NT2/D1 (cell line): ENCODE data around the gene PTPRK.

ENCODE experiments used
- DNase-seq: peaks from one replicate; pipeline ENCODE4 v3.0.0-alpha.2; 2011; ENCODE audit warnings: low read depth, low spot score
- H3K27me3 ChIP-seq: 2 replicates; pipeline ENCODE4 v1.6.0; 2011; ENCODE audit warnings: mild to moderate bottlenecking; ENCODE audit not compliant: insufficient read length, insufficient read depth
- H3K36me3 ChIP-seq: 2 replicates; pipeline ENCODE4 v1.6.1; 2011; ENCODE audit warnings: mild to moderate bottlenecking, low read length, mixed read lengths; ENCODE audit not compliant: insufficient read depth, insufficient read length
- H3K4me1 ChIP-seq: 2 replicates; pipeline ENCODE4 v1.5.1; 2011; ENCODE audit not compliant: insufficient read depth, insufficient read length
- H3K4me3 ChIP-seq: 2 replicates; pipeline ENCODE4 v1.5.1; 2011; ENCODE audit warnings: low read depth; ENCODE audit not compliant: insufficient read length
- H3K9ac ChIP-seq: 2 replicates; pipeline ENCODE4 v1.6.0; 2011; ENCODE audit warnings: low read depth; ENCODE audit not compliant: insufficient read length
- H3K9me3 ChIP-seq: 2 replicates; pipeline ENCODE4 v1.5.1; 2011; ENCODE audit warnings: mild to moderate bottlenecking, low read length; ENCODE audit not compliant: insufficient read depth
- SUZ12 ChIP-seq: IDR thresholded peaks from 2 replicates; pipeline ENCODE4 v1.6.1; 2011; ENCODE audit not compliant: insufficient read length, insufficient read depth; ENCODE audit errors: extremely low read depth
- YY1 ChIP-seq: IDR thresholded peaks from 2 replicates; pipeline ENCODE4 v1.6.1; 2011; ENCODE audit not compliant: insufficient read length, insufficient read depth
- ZNF274 ChIP-seq: IDR thresholded peaks from 2 replicates; pipeline ENCODE4 v1.6.1; 2011; ENCODE audit warnings: mild to moderate bottlenecking, low read depth, low read length

Gene PTPRK

DNA sequence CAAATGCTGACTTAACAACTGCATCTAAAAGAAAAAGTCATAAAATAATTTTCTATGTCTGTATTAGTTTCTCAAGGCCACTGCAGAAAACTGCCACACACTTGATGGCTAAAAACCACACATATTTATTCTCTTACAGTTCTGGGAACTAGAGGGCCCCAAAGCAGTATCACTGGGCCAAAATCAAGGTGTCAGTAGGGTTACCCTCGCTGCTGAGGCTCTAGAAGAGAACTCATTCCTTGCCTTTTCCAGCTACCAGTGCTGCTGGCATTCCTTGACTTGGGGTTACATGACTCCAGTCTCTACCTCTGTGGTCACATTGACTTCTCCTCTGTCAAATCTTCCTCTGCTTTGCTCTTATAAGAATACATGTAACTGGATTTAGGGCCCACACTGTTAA, 494.9 kb downstream of the PTPRK start:
- no peak overlapping the region for H3K9ac ChIP-seq
- TF ChIP-seq SUZ12 (no peak), ZNF274 (no peak), YY1 (no peak)
- H3K9me3 ChIP-seq: no peaks in the 10 kb centered on the region
- no peak for DNase-seq
- H3K4me3 ChIP-seq: no peak overlapping the region
- no peaks in the 10 kb centered on the region for H3K4me1 ChIP-seq
- no peaks in the 10 kb centered on the region for H3K36me3 ChIP-seq
- no peaks in the 10 kb centered on the region for H3K27me3 ChIP-seq

DNA sequence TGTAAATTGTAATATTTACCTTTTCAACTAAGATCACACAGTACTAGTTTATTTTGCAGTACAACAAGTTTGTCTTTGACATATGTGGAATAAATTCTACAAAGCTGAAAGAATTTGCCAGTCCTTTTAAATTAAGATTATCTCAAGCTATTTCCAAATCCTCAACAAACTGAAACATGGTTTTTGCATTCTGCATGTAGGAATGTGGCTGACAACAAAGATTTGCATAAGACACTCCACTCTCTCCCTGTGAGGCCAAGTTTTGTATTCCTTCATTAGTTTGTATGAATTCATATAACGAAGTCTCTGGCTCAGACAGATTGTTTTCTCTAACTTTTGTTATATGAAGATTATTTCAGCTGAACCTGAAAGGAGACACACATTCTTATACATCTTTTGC, 495.4 kb downstream of the PTPRK start:
- no peaks in the 10 kb centered on the region for H3K27me3 ChIP-seq
- TF ChIP-seq YY1 (no peak), SUZ12 (no peak), ZNF274 (no peak)
- H3K4me1 ChIP-seq: no peaks in the 10 kb centered on the region
- DNase-seq: no peak
- no peaks in the 10 kb centered on the region for H3K9me3 ChIP-seq
- H3K36me3 ChIP-seq: no peaks in the 10 kb centered on the region
- no peak overlapping the region for H3K4me3 ChIP-seq
- H3K9ac ChIP-seq: no peak overlapping the region

DNA sequence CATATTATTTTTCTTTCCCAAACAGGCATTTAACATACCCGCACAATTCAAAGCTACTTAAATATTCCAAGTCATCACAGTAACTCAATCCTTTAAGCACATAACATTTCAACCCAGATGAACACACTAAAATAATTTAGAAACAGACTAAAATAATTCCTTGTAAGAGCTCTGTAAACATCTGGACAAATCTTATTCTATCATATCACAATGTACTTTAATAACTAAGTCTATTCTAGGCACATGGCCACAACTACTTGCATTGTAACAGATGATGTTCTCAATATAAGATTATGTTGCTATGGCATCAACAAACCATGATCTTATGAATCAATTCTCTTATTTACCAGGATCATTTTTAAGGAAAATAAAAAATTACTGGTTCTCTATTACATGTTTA, 496.4 kb downstream of the PTPRK start:
- no peak for TF ChIP-seq YY1
- no peak for TF ChIP-seq SUZ12
- no peak for TF ChIP-seq ZNF274
- H3K36me3 ChIP-seq: no peaks in the 10 kb centered on the region

DNA sequence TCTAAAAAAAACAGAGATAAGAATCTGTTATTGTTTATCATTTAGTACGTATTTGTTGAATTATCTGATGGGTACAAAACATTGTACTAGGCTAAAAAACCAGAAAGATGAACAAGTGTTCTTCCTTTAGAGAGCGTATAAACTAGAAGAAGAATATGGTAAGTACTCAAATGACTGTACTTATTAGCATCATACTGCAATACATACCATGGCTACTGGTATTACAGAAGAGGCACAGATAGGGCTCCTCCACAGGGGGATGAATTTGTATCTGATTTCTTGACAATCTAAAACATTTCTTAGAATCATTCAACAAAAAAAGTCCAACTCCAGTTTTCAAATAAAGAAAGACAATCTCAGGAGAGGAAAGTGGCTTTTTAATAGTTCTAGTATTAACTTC, 501.6 kb downstream of the PTPRK start:
- no peak for DNase-seq
- Histone ChIP-seq H3K9ac (no peak overlapping the region), H3K9me3 (no peaks in the 10 kb centered on the region), H3K27me3 (no peaks in the 10 kb centered on the region), H3K36me3 (no peaks in the 10 kb centered on the region), H3K4me3 (no peak overlapping the region), H3K4me1 (no peaks in the 10 kb centered on the region)
- TF ChIP-seq ZNF274 (no peak), SUZ12 (no peak), YY1 (no peak)

More for the DNA sequence above, 496.4 kb downstream of the PTPRK start:
- H3K4me1 ChIP-seq: no peaks in the 10 kb centered on the region
- no peak overlapping the region for H3K4me3 ChIP-seq
- no peak for DNase-seq
- no peak overlapping the region for H3K9ac ChIP-seq
- no peaks in the 10 kb centered on the region for H3K9me3 ChIP-seq
- no peaks in the 10 kb centered on the region for H3K27me3 ChIP-seq

DNA sequence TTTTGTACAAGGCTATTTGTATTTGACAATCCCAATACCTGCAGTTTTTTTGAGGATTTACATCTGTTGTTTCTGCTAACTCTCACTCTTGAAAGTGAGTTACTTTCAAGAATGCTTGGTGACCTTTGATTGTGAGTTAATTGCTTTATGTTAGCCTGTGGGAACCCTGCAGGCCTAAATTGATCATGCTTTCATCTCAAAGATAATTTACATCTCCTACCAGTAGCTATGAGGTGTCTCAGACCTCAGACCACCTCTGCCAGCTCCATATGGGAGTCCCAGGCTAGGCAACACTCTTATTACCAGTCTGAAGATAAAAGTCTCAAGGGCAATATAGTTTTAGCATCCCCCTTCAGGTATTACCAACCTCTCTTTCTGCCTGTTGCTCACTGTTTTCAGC, 503.1 kb downstream of the PTPRK start:
- no peak overlapping the region for H3K9ac ChIP-seq
- H3K4me3 ChIP-seq: no peak overlapping the region
- no peaks in the 10 kb centered on the region for H3K27me3 ChIP-seq
- TF ChIP-seq SUZ12 (no peak), ZNF274 (no peak), YY1 (no peak)
- H3K4me1 ChIP-seq: no peaks in the 10 kb centered on the region
- no peaks in the 10 kb centered on the region for H3K36me3 ChIP-seq
- H3K9me3 ChIP-seq: no peaks in the 10 kb centered on the region
- no peak for DNase-seq

DNA sequence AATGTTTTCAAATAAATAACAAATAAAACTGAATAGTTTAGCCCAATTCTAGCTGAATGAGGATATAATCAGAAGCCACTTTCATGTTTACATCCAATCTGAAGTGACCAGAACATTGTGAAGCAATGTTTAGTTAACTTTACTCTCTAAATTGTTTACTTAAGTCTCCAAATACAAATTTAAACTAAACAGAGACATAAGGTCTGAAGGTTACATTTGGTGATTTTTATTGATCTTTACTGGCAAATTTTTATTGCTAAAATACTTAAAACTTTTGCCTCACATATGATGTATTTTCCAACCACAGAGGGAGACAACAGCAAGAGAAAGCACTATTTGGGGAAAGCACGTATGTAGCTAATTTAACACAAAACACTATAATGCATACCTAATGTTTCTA, 512.7 kb downstream of the PTPRK start:
- no peak overlapping the region for H3K4me3 ChIP-seq

DNA sequence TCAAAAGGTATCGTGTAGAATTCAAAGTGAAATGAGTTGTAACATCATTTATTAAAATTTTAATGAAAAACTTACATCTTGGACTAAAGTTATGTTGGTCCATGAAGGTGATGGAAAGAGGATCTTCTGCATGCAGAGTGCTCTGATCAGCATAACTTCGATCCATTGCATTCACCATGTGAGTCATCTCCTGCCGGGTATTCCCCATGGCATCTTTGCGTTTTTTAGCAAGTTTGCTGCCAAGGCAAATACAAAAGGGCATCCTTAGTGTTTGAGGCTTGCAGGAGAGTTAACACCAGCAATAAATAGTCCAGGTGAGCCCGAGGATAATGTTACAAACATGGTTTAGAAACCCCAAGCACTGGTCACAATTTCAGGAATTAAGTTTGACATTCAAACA, 515.4 kb downstream of the PTPRK start:
- no peaks in the 10 kb centered on the region for H3K27me3 ChIP-seq
- TF ChIP-seq ZNF274: no peak
- no peak for TF ChIP-seq YY1
- TF ChIP-seq SUZ12: no peak
- no peaks in the 10 kb centered on the region for H3K9me3 ChIP-seq
- H3K4me3 ChIP-seq: no peak overlapping the region
- H3K4me1 ChIP-seq: no peaks in the 10 kb centered on the region
- no peaks in the 10 kb centered on the region for H3K36me3 ChIP-seq
- DNase-seq: no peak
- H3K9ac ChIP-seq: no peak overlapping the region

More for the DNA sequence above, 512.7 kb downstream of the PTPRK start:
- H3K9ac ChIP-seq: no peak overlapping the region
- no peaks in the 10 kb centered on the region for H3K36me3 ChIP-seq
- no peaks in the 10 kb centered on the region for H3K4me1 ChIP-seq
- no peak for DNase-seq
- no peaks in the 10 kb centered on the region for H3K27me3 ChIP-seq
- no peak for TF ChIP-seq ZNF274
- no peaks in the 10 kb centered on the region for H3K9me3 ChIP-seq

DNA sequence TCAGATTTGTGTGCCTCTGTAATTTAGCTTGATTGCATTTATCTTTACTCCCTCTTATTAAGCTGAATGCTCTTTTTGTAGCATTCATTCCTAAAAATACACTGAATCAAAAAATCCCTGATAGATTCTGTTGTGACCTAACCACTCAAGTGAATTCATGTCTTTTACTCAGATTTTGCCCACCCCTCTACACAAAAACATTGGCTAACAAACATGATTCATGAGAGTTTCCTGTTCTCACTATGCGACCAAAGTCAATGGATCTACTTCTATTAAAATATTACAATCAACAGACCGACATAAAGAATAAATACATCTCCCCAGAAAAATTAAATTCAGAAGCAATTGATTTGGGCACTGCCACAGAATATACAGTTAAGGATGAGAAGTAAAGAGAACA, 520.0 kb downstream of the PTPRK start:
- Histone ChIP-seq H3K27me3 (no peaks in the 10 kb centered on the region), H3K4me1 (no peaks in the 10 kb centered on the region), H3K36me3 (no peaks in the 10 kb centered on the region), H3K9ac (no peak overlapping the region), H3K9me3 (no peaks in the 10 kb centered on the region), H3K4me3 (no peak overlapping the region)
- DNase-seq: no peak
- TF ChIP-seq SUZ12: no peak
- no peak for TF ChIP-seq ZNF274
- TF ChIP-seq YY1: no peak
